ENCODE results near the gene PIAS4.

Gene PIAS4

DNA sequence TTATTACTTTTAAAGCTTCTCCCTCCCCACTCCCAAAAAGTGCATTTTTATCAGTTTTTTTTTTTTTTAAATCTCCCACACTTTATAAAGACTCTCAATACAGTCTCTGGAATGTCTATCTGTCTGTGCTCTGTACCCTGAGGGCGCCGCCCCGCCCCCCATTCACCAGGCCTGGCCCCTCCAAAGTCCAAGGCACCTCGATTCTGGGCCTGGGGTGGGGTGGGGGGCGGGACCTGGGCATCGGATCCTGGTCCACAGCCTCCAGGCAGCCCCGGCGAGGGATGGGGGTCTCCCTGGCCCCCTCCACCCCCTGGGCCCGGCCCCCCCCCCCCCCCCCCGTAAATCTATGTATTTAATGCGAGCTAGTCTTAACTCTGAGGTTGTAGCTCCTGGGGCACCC is 35.9 kb downstream of the PIAS4 start:
- no peak for DNase-seq

DNA sequence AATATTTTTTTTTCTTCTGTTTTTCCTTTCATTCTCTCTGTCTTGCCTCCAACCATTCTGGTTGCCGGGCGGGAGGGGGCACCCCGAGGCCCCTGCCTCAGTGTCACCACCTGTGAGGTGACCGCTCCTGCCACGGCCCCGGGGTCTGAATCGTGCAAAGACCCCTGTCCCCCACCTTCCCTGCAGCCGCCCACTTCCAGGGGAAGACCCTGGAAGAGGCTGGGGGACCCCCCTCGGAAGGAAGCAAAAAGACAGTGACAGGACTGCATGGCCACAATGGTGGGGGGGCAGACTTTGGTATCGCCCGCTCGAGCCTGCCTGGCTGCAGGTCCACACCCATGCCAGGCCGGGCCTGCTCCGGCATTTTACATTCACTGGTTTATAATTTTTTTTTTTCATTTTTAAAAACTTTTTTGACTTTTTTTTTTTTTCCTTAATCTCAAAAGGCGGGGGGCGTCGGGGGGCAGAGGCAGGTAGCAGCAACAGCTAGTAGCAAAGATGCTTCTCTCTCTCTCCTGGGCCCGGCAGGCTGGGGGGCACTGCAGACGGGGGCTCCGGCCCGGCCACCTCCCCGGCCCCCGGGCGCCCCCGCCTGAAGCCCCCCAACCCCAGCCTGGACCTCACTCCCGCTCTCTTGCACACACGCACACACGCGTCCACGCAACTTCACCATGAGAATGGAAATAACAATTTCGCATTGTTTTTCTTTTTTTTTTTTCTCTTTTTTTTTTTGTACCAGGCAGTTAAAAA is 36.6 kb downstream of the PIAS4 start:
- DNase-seq = no peak

DNA sequence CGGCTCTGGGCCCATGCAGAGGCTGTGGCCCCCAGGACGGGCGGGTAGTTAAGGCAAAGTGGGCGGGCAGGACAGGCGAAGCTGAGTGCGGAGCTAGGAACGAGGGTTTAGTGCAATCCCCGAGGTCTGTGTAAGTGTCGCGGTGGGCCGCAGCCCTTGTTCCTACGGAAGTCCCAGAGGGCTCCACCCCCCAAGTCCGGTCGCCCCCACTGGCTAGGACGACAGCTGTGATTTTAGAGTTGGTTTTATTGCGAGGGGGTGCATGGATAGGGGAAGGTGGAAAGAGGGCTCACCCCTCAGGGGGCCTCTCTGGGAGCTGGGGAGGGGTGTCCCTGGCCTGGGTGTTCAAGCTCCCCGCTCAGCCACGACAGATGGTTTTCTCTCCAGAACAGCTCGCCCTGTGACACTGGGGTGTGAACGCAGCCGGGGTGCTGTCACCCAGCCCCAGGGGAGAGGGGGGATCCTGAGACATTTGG is 37.5 kb downstream of the PIAS4 start:
- no peak for DNase-seq

DNA sequence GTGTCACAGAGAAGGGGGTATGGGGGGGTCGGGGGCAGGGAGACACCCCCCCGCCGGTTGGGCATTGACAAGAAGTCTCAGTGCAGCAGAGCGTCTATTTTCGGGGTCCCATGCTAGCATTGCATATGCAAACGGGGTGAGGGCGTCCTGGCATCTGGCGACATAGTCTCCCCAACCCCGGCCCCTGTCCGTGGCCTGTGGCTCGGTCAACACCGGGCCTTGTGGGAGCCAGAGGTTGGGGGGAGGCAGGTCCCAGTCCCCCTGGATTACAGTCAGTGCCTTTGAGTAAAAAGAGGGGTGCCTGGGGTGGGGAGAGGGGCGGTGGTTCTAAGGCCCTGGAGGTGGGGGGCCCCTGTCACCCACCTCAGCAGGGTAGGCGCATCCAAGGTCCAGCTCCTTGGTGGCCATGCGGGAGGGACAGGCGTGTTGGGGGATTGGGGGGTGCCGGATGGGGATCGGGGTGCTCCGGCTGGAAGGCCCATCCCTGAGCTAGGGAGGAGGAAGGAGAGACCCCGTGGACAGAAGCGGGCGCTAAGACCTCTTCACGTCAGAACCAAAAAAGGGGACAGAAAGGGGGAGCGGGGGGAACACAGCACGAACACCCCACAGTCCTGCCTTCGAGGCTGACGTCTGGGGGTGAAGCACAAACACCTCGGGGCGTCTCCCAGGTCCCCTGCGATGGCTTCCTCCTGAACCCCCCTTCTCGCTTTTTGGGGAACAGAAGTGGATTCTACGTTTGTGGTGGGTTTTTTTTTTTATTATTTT is 38.2 kb downstream of the PIAS4 start:
- no peak for DNase-seq

DNA sequence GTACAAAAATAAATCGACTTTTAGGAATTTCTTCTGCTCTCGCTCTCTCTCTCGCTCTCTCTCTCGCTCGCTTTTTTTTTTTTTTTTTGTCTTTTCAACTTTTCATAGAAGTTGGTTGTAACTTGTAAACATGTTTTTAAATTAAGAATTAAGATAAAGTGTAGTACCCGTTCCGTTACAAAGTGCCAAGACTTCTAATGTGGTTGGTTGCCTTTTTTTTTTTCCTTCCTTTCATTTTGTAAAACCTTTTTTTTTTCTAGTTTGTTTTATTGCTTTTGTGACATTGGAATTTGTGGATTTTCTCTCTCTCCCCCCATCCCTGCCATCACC is 38.8 kb downstream of the PIAS4 start:
- no peak for DNase-seq

DNA sequence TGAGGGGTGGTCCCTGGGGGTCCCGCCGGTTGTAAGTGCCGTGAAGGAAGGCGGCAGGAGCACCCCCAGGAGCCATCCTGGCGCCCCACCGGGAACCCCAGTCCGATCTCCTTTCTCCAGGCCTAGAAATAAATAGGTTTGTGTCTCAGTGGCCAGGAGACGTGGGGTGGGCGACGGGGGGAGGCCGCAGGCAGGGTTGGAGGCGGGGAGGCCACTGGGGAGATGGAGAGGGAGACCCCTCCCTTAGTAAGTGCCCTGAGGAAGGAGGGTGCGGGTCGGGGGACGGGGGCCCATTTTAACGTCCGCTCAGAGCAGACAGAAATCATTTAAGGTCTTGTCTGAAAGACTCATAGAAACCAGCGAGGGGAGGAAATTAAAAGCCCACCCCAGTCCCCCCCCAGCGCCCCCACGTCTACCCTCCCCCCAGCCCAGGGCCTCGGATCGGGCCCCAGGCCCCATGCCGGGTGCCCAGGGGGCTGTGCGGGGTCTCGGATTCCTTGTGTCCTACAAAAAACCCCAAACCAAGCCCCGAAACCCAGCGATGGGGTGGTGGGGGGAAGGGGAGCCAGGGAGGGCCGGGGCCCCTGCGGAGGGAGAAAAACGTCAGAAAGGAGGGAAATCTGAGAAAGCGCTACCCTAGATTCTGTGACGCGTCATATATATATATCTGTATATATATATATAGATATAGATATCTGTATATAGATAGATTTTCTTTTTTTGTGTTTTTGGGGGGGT is 39.6 kb downstream of the PIAS4 start:
- DNase-seq = no peak

DNA sequence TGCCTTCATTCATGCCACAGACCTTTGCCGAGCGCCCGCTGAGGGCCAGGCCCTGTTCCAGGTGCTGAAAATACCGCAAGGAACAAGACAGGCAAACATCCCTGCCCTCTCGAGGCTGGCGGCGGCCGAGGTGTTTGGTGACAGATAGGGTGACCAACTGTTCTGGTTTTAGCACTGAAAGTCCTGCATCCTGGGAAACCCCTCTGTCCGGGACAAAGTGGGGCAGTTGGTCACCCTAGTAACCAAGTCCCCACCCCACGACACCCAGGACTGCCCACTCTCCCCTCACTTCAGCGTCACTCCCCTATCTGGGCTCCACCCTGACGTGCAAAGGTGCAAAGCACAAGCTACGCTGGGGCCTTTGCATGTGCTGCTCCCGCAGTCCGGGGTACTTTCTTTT is 41.9 kb downstream of the PIAS4 start:
- no peak for DNase-seq

DNA sequence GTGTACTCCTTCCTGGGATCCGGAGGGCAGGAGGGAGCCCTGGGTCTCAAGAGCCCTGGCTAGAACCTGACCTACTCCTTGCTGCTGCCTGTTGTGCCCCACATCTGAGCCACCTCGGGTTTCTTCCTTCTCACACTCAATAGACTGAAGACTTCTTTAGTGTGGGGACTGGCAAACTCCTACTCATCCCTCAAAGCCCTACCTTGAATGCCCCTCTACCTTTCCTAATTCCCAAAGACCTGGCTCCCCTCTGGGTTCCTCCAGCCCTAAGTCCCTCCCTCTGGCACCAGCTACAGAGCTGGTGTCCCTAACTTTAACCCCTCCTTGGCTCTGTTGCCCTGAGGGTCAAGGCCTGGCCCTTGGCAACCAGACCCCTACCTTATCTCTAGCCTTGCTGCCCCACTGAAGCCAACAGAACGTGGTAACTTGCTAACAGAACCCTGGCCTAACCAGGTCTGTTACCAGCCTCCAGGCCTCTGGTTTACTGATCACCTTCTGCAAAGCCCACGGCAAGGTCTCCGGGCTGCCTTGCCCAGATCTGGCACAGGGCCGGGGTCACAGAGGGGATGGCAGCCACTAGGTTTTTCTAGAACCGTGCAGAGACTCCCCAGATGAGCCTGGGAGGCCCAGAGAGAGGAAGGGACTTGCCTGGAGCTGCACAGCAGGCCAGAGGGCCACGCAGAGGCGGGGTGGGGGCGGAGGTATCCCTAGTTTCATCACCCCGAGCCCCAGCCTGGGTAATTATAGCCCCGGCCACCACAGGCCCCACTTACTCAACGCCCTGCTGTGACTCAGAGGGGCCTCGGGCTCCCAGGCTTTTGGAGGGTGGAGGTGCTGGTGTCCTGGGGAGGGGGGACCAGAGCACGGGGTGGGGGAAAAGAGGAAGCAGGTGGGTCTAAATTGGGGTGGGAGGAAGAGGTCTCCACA is 43.9 kb downstream of the PIAS4 start:
- DNase-seq = peak; percentile 42

DNA sequence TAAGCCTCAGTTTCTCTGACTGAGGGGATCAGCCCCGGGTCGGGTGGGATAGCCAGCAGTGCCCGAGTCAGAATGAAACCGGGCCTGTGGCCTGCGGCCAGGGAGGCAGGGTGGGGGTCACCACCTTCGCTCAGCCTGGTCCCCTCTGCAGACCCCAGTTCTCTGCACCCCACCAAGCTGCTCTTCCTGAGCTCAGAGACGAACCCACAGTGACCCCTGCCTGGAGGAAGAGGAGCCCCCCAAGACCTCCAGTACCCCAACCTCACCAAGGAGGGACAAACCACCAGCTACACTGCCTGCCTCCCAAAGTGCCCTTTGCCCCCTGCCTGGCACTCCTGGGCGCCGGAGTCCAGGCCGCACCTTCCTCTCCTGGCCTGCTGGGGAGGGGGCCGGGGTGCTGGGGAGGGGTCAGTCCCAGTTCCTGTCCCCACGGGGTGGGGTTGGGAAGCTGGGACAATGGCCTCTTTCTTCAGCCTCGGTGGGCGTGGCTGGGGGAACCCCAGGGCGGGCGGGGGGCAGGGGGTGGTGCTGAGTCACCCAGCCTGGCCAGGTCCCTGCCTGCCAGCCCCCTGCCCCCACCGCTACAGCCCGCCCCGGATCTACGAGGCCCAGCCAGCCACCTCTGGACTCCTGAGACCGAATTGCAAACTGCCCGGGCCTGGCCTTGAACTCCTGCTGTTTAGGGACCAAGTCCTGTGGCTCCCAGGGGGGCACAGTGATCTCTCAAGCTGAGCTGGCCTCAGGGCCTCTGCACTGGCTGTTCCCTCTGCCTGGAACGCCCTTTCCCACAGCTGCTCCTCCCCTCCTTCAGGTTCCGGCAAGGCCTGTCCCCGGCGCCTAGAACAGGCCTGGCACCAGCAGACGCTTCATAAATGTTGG is 44.8 kb downstream of the PIAS4 start:
- DNase-seq = no peak

DNA sequence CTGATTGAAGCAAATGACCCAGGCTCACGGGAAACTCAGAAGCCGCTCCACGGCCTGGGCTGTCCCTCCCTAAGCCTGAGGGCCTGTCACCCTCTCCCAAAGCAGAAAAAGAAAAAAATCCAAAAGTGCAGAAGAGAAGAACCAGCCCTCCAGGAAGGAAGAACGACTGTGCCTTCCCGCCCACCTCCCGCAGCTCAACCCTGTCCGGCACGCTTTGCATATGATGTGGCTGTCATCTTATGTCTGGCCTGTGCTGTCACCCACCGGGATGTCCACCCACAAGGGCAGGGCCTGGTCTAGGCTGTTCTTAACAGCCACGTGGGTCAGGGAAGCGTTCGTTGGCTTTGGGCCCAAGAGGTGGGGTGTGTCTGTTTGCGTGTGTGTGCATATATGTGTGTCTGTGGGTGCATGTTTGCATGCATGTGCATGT is 45.5 kb downstream of the PIAS4 start:
- no peak for DNase-seq

DNA sequence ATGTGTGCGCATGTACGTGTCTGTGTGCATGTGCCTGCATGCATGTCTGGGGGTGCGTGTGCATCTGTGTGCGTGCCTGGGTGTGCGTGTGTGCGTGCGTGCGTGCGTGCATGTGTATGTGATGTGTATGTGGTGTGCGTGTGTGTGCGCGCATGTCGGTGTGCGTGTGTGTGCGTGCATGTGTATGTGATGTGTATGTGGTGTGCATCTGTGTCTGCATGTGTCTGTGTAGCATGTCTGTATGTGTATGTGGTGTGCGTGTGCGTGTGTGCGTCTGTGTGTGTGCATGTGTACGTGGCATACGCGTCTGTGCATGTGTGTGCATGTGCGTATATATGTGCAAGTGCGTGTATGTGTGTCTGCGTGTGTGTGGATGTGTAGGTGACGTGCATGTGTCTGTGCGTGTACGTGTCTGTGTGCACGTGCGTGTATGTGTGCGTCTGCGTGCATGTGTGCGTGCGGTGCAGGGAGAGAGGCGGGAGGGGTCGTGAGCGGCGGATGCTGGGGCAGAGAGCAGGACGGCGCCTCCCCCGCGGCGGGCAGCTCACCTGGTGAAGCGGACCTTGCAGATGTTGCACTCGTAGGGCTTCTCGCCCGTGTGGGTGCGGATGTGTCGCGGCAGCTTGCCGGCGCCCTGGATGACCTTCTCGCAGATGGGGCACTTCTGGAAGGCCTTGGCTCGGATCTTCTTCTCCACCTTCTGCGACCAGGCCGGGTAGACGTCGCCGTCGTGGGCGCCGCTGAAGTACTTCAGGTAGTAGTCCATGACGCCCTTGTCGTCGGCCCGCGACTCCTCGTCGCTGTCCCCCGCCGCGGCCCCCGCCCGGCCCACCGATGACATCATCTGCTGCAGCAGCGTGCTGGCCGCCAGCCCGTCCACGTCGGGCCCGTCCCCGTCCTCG is 46.1 kb downstream of the PIAS4 start:
- DNase-seq = no peak

DNA sequence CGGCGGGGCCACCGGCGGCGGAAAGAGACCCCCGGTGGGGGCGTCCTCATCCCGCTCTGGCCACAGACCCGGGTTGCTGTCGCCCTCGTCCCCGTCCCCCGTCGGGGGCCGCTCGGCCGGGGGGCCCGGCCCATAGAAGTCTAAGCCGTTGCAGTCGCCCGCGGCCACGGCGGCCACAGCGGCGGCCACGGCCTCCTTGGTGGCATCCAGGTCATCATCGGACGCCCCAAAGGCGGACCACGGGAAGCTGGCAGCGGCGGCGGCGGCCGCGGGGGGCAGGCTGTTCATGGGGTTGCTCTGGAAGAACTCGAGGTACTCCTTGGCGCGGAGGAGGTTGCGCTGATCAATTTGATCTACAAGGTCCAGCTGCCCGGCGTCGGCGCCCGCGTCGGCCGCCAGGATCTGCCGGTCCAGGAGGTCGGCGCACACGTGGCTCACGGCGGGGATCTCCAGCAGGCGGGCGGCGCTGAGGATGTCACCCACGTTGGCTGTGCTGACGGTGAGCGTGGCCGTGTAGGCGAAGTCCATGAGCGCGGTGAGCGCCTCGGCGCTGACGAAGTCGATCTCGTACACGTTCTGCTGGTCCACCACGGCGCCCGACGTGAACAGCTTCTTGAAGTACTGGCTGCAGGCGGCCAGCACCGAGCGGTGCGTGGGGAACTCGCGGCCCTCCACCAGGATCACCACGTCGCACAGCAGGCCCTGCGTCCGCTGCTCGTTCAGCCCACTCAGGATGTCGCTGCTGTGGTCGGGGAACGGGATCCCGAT is 47.1 kb downstream of the PIAS4 start:
- no peak for DNase-seq

DNA sequence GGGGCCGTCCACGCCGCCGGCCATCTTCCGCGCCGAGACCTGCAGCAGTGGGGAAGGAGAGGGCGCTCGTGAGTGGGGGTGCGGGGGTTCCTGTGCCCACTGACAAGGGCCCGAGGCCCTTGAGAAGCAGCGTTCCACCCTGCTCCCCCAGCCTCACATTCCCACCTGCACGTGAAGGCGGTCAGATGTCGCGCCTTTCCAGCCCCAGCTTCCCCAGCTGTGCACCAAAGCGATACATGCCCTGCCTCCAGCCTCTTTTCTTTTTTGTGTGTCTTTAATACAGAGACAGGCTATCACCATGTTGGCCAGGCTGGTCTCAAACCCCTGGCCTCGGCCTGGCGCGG is 47.6 kb downstream of the PIAS4 start:
- DNase-seq = no peak

DNA sequence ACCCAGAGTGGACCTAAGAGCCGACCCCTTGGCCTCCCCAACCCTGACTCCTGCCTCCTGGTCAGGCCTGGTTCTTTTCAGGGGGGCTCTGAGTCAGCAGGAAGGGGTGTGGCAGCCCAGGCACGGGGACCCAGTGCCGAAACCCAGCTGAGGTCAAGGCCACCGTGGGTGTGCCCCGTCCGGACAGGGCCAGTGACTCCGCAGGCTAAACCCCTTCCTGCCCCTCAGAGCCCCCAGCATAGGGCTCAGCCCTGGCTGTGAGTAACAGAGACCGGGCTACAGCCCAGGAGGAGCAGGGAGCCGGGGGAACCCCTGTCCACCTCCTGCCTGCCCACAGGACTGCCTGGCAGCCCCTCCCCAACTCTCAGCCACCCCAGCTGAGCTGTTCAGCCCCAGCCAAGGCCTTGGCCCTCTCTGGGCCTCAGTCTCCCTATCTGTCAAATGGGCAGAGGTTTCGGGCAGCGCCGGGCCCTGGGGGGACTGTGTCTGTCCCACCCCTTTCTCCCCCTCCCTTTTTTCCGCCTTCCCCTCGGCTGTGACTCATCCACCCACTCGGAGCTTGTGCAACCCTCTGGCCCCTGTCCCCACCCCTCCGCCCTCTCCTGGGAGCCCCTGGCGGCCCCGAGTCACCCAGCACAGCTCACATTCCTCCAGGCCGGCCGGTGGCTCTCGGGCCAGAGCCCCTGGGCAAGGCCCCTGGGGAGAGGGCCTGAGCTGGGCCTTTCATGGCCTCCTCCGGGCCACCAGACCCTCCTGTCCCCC is 50.6 kb downstream of the PIAS4 start:
- DNase-seq = peak; percentile 73

DNA sequence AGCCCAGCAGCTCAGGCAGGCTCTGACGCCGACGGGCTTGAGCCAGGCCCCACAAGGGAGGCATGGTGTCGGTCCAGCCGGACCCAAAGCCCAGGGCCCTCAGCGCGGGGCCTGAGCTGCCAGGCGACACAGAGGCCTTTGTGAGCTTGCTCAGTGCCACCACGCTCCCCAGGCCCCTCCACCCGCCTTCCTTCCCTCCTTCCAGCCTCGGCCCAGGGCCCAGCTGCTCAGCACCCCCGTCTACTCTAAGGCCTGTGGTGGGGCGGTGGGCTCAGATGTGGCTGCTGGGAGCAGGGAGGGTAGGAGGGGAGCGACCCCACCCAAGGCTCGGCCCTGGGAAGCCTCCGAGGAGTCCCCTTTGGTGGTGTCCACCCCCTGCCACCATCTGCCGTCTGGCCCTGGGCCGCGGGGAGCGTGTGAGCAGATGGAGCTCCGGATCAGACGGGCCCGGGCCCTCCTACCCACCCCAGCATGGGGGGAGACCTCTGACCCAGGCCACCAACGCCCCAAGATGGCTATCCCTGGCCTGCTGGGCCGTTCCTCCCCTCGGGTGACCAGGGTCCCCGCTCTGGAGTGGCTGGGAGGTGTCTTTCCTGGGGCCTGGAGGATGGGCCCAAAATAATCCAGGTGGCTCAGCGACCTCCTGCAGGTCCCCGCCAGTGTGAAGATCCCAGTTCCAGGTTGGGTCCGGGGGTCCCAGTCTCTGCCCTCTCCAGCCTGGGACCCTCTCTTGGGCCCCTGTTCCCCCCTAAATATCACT is 51.3 kb downstream of the PIAS4 start:
- DNase-seq = no peak

DNA sequence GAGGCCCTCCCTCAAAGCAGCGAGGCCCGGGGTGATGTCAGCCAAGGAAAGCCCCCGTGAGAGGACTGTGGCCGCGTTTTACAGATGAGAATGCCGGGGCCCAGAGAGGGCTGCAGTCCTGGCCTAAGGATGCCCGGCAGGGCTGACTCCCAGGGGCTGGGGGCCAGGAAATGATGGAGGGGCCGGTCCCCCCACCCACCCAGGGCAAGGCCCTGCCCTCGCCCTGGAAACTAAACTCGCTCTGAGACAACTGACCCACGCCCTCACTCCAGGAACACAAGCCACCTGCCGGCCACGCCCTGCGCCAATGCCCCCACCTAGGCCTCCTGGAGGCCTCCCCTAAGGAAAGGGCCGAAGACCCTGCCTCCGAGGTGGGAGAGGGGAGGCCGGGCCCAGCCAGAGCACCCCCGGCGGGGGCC is 51.9 kb downstream of the PIAS4 start:
- no peak for DNase-seq

DNA sequence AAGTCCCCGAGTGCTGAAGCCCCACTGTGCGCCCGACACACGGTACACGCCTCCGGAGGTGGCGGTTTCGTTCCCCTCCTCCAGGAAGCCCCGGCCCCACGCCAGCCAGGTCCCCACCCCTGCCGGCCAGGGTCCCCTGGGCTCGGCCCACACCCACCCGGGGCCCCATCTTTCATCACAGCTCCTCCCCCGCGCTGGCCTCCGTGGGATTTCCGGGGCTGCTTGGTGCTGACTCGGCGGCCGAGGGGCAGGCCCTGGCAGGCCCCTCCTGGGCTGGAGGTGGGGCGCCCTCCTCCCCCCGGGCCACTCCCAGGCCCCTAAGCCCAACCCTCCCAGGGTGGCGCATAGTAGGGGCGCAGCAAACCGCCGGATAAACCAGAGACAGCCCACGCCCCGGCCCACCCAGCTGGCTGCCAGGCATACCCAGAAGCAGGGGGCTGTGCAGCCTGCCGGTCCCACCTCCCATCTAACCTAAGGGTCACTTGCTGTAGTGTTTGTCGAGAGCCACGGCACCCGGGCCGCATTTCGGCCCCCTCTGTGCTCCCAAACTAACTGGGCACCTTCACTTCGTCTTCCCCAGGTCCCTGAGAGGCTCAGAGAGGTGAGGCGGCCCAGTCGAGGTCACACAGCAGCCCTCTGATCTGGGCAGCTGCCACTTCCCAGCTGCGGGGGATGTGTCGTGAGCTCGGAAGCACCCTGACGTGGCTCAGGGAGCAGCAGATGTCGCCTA is 52.5 kb downstream of the PIAS4 start:
- peak; percentile 74 for DNase-seq

All from activated naive CD4-positive, alpha-beta T cell treated with Interleukin-2 at 50 U/mL for 16 hours (primary cell).